Measurements from ENCODE around the gene EVI5.

DNA sequence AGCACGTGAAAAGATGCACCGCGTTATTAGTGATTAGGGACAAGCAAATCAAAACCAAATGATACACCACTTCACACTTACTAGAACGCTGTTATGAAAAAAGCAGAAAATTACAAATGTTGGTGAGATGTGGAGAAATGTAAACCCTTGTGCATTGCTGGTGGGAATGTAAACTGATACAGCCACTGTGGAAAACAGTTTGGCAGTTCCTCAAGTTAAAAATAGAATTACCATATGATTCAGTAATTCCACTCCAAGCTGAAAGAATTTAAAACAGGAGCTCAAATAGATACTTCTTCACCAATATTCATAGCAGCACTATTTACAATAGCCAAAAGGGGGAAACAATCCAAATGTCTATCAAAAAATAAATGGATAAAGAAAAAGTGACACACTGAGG lies 10.3 kb upstream of the EVI5 start:
- TF ChIP-seq POLR2AphosphoS5 (IDR thresholded peaks at IDR 0.05; ENCODE audit: borderline replicate concordance, low read depth, low read length) (no peak), EZH2 (IDR thresholded peaks at IDR 0.05) (no peak), FOXP2 (optimal IDR thresholded peaks at IDR 0.05; ENCODE audit: control extremely low read depth, extremely low read length, insufficient read depth) (no peak)
